Uterus (tissue), 4 donors: ENCODE results near the gene GSN. TPM values are rescaled to one million over a fixed set of nuclear protein-coding genes. Genes with fewer than 3 reads are reported as not detected.

Source experiments
- DNase-seq, 2 donors: peaks; one replicate each; pipeline ENCODE4 v3.0.0-alpha.2; 2019 to 2020
- H3K27ac ChIP-seq, 2 donors: fragments of 200-600 bp; sonication (generic); 1 replicate in 1 of 2; 2 replicates in 1 of 2; pipeline ENCODE4 v1.5.1; 2016 to 2018
- H3K27me3 ChIP-seq, 2 donors: fragments of 200-600 bp; sonication (generic); one replicate each; pipeline ENCODE4 v1.5.1; 2018 to 2019; ENCODE audit warnings: control low read depth in 1 of 2
- H3K36me3 ChIP-seq, 2 donors: fragments of 200-600 bp; sonication (generic); one replicate each; pipeline ENCODE4 v1.5.1; 2019; ENCODE audit warnings: control low read depth in 1 of 2
- H3K4me1 ChIP-seq, 2 donors: fragments of 200-600 bp; sonication (generic); one replicate each; pipeline ENCODE4 v1.5.1; 2018 to 2019; ENCODE audit warnings: control low read depth in 1 of 2
- H3K4me3 ChIP-seq, 2 donors: fragments of 200-600 bp; sonication (generic); 1 replicate in 1 of 2; 2 replicates in 1 of 2; pipeline ENCODE4 v1.5.1; 2018 to 2019; ENCODE audit warnings: mild to moderate bottlenecking in 1 of 2
- H3K9me3 ChIP-seq, 2 donors: fragments of 200-600 bp; sonication (generic); one replicate each; pipeline ENCODE4 v1.5.1; 2019; ENCODE audit warnings: control low read depth in 1 of 2
- CTCF ChIP-seq, 4 experiments: fragments of 200-600 bp in 2 of 4; fragments of 450-650 bp in 2 of 4; sonication (generic) in 2 of 4; IDR thresholded peaks; one replicate each; pipeline ENCODE4 v1.5.1; 2016 to 2019; ENCODE audit warnings: antibody characterized with exemption in 4 of 4, mild to moderate bottlenecking in 2 of 4, moderate library complexity in 1 of 4
- POLR2A ChIP-seq, 2 donors: fragments of 450-650 bp; IDR thresholded peaks; one replicate each; pipeline ENCODE4 v1.6.1; 2016; ENCODE audit warnings: antibody characterized with exemption in 2 of 2, mild to moderate bottlenecking in 1 of 2, moderate library complexity in 1 of 2
- intact Hi-C: fragments of 100-400 bp; cut with DNase I; formaldehyde crosslinking; loops from one replicate; pipeline ENCODE4 v1.15.1; 2023; ENCODE audit warnings: low total_unique reads
- total RNA-seq, 4 donors: library from RNA; depleted of rRNA in 3 of 4; stranded (reverse); fragments of >200 nt in 3 of 4; gene quantifications; one replicate each; pipeline versions ENCODE4 v1.1.0 to v1.2.4, GENCODE V29; 2014 to 2023
- donor health status: DM: yes; HTN: yes; CAD: no.

GSN gene
- total RNA-seq, 4 donors from 2014 or later = 567 to 1,619 (median 884) TPM

- H3K27ac ChIP-seq = peak overlapping the region; percentile 22 to 97
These were observed 86.2 kb downstream of the GSN start for GRCh38 chr9:121354141-121354540.

GRCh38 chr9:121354762-121355161, 86.8 kb downstream of the GSN start:
- no peak overlapping the region for H3K4me3 ChIP-seq
- no peak for DNase-seq
- intact Hi-C loops = no loop called here
- H3K4me1 ChIP-seq = peaks cover 4 to 24% of the 10 kb centered on the region in 2 donors
- no peaks in the 10 kb centered on the region for H3K27me3 ChIP-seq
- peak overlapping the region; percentile 51 to 97 for H3K27ac ChIP-seq
- TF ChIP-seq POLR2A (IDR thresholded peaks at IDR 0.05) = no peak
- TF ChIP-seq CTCF (IDR thresholded peaks at IDR 0.05) = no peak
- no peaks in the 10 kb centered on the region for H3K36me3 ChIP-seq
- no peaks in the 10 kb centered on the region for H3K9me3 ChIP-seq

More at GRCh38 chr9:121354141-121354540, 86.2 kb downstream of the GSN start:
- H3K36me3 ChIP-seq = no peaks in the 10 kb centered on the region
- no peaks in the 10 kb centered on the region for H3K9me3 ChIP-seq
- TF ChIP-seq POLR2A (IDR thresholded peaks at IDR 0.05) = no peak
- no peak for TF ChIP-seq CTCF (IDR thresholded peaks at IDR 0.05)
- H3K4me3 ChIP-seq = no peak overlapping the region
- no peaks in the 10 kb centered on the region for H3K27me3 ChIP-seq
- intact Hi-C loops = no loop called here
- DNase-seq = peak in 1 of 2 donors; percentile 50
- peaks cover 0 to 26% of the 10 kb centered on the region in 2 donors for H3K4me1 ChIP-seq

GRCh38 chr9:121357011-121357410, 89.0 kb downstream of the GSN start:
- no peak for DNase-seq
- TF ChIP-seq CTCF (IDR thresholded peaks at IDR 0.05) (no peak), POLR2A (IDR thresholded peaks at IDR 0.05) (no peak)
- H3K4me1 ChIP-seq = peaks cover 4 to 10% of the 10 kb centered on the region in 2 donors
- no peaks in the 10 kb centered on the region for H3K36me3 ChIP-seq
- intact Hi-C loops = no loop called here
- peak overlapping the region; percentile 58 to 97 for H3K27ac ChIP-seq
- H3K27me3 ChIP-seq = no peaks in the 10 kb centered on the region
- H3K9me3 ChIP-seq = no peaks in the 10 kb centered on the region
- H3K4me3 ChIP-seq = no peak overlapping the region

GRCh38 chr9:121358751-121359150, 90.8 kb downstream of the GSN start:
- no peak for TF ChIP-seq CTCF (IDR thresholded peaks at IDR 0.05)
- no peak for TF ChIP-seq POLR2A (IDR thresholded peaks at IDR 0.05)
- DNase-seq = no peak
- intact Hi-C loops = no loop called here
- Histone ChIP-seq H3K27ac (peak overlapping the region; percentile 75 to 97), H3K36me3 (no peaks in the 10 kb centered on the region), H3K9me3 (no peaks in the 10 kb centered on the region), H3K4me3 (no peak overlapping the region), H3K27me3 (no peaks in the 10 kb centered on the region), H3K4me1 (peaks cover 12 to 18% of the 10 kb centered on the region in 2 donors)

GRCh38 chr9:121359351-121360294, 91.7 kb downstream of the GSN start:
- Histone ChIP-seq H3K4me3 (no peak overlapping the region), H3K4me1 (peaks cover 18 to 27% of the 10 kb centered on the region in 2 donors), H3K9me3 (no peaks in the 10 kb centered on the region), H3K27ac (peak overlapping the region; percentile 75 to 97), H3K36me3 (no peaks in the 10 kb centered on the region), H3K27me3 (no peaks in the 10 kb centered on the region)
- no peak for DNase-seq
- intact Hi-C loops = no loop called here
- no peak for TF ChIP-seq CTCF (IDR thresholded peaks at IDR 0.05)
- TF ChIP-seq POLR2A (IDR thresholded peaks at IDR 0.05) = no peak
